Embryonic facial prominence (tissue), 1 donor: ENCODE measurements around the gene ST8SIA5.

Experiments used
- DNase-seq: peaks from one replicate; pipeline ENCODE4 v3.0.0-alpha.2; 2016; ENCODE audit errors: extremely low spot score

ST8SIA5 gene

DNA sequence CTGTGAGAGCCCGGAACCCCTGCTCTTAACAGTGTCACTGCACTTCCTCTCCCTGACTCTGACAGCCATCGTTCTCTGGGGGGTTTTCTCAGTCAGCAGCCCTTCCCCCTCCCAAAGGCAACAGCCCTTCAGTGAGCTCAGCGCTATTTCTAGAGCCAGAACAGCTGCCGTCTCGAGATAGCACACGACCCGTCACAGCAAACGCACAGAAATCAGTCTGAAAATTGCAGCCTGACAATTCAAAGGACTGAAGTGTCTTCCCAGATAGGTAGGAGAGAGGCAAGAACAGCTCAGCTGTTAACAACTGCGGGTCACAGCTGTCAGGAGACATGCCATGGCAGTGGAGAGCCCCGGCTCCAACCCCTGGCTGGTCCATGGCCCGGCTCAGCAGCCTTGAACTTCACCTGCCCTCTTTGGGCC lies 45.4 kb downstream of the ST8SIA5 start:
- no peak for DNase-seq

DNA sequence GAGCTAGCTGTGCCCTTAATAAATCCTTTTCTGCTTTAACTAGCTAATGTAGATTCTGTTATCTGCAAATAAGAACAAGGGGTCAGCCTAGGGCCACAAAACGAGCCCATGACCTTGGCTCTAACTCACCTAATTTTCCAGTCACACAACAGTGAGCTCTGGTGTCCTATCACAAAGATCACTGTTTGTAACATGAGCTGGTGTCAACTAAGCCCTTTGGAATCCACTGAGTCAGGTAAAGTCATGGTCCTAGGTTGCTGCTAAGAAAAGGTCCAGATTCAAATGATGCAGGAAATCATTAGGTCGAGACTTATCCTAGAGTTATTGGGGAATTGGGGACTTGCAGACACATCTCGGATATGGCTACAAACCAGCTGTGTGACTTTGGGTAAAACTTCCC lies 49.9 kb downstream of the ST8SIA5 start:
- DNase-seq, result no peak

DNA sequence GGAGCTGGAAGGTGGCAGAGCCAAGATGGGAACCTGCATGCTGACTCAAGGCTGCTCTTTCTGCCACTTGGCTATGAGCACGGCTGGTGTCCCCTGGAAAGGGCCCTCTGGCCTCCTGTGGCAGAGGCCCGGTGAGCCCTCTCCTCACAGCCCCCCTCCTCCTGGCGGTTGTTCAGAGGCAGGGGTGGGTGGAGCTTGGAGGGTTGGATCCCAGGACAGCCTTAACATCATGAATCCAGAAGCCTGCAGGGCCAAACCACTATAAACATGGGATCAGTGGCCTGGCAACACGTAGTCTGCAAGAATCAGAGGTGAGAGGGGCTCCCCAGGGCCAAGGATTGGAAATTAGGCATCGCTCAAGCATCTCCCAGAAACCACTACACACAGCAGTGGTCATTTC lies 51.3 kb downstream of the ST8SIA5 start:
- DNase-seq, result no peak

DNA sequence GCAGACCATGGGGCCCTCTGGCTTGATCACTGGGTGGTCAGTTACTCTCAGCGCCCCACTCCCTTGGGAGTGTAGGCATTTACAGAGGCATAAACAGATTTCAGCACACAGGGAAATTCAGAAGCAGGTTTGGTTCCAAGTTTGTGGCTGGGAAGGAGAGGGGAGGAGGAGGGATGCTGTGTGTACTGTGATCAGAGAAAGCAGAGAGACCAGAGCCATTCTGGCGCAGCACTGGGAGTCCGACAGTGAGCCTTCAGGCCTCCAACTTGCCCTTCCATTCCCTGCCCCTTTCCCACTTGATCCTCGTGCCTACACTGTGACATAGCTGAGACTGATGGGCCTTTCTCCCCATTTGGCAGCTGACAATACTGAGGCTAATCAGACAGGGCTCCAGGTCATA lies 52.0 kb downstream of the ST8SIA5 start:
- no peak for DNase-seq

DNA sequence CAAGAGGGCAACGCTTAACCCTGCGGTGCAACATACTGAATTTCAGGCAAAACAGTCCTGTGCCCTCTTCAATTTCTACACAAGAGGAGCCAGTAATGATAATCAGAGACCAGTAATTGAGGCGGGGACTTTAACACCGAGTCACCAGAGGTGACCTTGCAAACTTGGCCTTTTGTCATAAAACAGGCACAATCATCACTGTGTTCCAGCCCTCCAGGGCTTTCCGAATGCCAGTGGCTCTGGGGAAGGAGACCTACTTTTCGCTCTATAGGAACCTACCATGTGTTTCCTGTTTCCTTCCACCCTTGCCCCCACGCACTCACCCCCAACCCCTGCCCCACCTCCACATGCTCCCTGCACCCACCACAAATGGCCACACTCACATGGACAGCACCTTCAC lies 52.7 kb downstream of the ST8SIA5 start:
- no peak for DNase-seq

DNA sequence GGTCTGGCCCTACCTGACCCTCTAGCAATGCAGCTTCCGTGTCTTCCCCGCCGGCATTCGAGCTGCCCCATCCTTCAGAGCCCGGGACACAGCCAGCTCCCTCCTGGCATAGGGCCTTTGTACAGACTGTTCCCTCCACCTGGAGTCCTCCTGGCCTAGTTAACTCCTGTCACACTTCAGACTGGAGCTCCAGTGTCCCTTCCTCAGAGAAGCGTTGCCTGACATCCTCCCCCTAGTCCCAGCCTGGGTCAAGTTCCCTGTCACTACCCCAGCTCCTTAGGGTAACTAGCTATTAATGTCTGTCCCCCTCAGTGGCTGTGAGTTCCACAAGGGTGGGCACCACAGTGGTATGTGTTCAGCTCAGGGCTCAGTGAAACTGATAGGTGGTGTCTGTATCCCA lies 54.4 kb downstream of the ST8SIA5 start:
- DNase-seq, result no peak

DNA sequence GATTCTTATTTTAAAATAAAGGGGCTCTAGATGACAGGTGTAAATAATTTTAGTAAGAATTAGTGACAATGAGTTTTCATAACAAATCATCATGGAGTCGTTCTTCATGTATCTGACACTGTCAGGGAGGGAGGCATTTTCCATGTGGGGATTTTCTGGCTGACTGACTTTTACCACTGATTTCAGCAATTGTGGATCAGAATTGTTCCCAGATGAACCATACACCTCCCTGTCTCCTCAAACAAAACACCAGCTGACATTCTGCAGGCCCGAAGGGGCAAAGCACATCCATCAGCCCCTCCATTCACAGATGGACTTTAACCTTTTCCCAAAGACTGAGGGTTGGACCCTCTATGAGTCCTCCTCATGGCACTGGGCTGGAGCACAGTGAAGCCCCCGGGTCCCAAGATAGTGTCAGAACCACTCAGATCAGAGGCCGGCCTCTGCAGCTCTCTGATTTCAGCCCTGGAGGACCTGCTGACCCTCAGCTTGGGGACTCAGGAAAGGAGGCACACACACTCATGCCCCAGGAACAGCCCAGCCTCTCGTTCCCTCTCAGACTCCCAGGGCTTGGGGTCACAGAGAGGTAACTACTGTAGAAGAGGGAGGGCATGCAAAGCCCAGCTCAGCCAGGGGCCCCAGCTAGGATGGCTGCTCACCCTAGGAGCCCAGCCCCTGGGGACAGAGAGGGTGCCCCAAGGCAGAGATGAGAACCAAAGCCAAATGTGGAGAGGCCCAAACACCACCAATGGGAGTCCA lies 56.6 kb downstream of the ST8SIA5 start:
- DNase-seq, result no peak

DNA sequence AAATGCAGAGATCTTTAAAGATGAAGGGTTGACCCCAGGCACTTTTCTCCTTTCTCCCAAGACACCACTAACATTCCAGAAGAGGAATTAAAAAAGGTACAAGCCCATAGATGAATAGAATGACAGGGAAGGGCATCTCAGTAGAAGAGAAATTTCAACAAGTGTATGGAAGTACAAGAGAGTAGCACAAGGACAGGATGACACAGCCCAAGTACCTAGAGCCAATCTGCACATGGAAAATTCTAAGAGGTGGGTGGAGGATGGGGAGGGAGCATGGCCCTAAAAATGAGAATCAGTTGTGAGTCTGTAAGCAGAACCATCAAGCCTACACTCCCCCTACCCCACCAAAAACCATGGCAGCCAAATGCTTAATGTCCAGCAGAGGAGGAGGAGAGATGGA lies 60.2 kb downstream of the ST8SIA5 start:
- DNase-seq, result no peak

DNA sequence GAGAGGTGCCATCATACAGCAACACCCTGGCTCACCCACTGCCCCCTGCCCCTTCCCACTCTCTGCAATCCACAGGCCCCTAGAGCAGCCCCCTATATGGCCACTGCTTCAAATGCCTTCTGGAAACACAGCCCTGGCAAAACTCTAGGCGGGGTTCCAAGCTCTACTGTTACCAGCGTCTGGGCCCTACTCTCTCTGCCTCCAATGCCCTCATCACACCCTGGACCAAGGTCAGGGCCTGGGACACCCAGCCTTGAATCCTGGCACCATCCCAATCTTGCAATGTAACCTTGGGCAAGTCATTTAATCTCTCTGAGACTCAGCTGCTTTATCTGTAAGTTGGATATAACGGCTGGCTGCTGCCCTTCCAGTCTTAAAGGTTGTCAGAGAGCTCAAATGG lies 60.6 kb downstream of the ST8SIA5 start:
- no peak for DNase-seq

DNA sequence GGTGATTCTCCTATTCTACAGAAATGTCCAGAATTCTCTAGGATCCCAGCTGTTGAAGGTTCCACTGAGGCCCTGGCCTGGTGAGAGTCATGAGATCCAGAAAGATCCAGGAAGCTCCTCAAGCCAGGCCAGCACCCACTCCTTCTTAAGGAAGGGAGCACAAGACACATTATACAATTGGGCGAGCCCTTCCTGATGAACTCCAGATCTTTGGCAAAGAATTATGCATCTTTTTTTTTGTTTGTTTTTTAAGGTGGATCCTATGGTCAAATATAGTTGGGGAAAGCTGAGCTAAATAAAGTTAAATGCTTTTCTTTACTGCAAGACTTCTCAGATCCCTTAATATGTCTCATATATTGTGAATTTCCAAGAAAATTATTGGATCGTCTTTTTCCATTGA lies 62.9 kb downstream of the ST8SIA5 start:
- no peak for DNase-seq

DNA sequence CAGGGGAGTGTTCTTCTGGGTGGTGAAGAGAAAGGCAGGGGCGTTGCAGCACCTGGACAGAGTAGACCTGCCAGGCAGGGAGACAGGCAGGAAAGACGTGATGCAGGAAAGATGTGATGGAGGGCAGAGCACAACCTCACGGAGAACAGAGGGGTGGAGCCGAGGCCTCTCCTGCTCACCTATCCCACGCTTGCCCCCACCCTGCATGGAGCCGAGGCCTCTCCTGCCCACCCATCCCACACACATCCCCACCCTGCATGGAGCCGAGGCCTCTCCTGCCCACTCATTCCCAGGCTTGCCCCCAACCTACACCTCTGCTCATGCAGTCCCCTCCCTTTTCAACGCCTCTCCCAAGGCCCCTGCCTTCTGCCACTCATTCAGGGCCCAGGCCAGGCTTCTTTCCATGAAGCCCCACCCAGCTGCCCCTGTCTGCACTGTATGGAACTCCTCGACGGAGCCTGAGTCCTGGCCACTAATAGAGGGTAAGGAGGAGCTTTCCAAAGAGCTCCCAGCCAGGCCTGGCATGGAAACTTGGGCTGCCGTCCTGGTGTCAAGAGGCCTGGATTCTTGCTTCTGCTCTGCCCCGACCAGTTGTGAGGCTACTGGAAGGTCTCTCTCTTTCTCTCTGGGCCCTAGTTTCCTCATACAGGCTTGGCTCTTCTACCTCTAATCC lies 67.9 kb downstream of the ST8SIA5 start:
- DNase-seq, result no peak

DNA sequence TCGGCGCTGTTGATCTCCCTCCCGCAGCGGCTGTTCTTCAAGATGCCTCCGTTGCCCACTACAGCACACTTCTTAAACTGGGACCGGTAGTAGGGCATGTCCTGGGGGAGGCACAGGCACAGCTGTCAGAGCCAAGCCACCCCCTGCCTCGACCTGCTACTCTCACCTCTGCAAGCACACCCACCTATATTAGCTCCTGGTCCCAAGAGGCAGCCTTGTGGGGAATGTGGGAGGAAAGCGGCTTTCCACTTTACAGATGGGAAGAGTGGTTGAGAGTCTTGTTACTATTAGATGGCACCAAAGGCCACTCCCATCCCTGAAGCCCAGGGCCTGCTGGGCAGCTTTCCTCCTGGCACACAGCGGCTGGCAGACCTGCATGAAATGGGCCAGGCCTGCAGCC lies 70.7 kb downstream of the ST8SIA5 start:
- no peak for DNase-seq

DNA sequence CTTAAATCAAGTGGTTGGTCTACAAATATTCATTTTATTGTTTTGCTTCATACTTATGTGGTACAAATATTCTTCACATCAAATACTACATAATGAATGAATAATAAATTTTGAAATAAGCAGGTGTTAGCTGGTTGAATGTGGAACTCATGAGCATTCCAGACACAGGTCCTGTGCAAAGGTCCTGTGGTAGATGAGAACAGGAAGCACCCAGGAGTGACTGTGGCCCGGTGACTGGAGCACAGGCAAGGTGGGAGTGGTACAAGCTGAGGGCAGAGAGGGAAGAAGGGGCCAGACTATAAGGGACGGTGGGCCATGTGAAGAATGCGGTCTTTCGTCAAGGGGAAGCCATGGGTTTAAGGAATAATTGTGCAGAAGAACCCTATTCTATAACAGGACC lies 73.6 kb downstream of the ST8SIA5 start:
- DNase-seq, result no peak

DNA sequence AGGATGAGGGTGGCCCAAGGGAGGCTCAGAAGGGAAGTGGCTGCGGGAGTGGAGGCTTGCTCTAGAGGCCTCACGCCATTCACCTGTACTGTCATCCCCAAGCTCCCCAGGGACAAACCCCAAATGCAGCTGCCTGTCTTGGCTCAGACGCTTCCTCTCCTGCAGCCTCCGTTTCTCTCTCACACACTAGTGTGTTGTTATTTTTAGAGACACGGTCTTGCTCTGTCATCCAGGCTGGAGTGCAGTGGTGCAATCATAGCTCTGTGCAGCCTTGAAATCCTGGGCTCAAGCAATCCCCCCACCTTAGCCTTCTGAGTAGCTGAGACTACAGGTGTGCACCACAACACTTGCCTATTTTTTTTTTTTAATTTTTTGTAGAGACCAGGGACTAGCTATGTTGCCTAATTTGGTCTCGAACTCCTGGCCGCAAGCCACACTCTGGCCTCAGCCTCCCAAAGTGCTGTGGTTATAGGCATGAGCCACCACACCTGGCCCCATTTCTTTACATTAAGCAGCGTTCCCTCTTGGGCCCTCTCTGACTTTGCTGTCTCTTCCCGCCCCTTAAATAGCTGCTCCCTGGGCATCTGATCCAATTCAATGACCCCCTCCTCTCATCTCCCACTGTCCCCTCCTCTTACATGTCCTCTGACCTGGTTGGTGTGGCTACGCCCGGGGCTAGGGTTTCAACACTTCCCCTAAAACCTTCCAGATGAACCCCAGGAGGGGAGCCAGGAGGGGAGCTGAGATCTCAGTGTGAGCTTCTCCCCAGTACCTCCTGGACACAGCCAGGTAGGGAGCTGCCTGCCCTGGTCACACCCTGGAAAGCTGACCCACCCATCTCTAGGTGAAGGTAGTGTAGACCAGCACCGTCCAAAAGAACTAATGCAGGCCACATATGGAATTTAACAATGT lies 75.8 kb downstream of the ST8SIA5 start:
- DNase-seq, result no peak

DNA sequence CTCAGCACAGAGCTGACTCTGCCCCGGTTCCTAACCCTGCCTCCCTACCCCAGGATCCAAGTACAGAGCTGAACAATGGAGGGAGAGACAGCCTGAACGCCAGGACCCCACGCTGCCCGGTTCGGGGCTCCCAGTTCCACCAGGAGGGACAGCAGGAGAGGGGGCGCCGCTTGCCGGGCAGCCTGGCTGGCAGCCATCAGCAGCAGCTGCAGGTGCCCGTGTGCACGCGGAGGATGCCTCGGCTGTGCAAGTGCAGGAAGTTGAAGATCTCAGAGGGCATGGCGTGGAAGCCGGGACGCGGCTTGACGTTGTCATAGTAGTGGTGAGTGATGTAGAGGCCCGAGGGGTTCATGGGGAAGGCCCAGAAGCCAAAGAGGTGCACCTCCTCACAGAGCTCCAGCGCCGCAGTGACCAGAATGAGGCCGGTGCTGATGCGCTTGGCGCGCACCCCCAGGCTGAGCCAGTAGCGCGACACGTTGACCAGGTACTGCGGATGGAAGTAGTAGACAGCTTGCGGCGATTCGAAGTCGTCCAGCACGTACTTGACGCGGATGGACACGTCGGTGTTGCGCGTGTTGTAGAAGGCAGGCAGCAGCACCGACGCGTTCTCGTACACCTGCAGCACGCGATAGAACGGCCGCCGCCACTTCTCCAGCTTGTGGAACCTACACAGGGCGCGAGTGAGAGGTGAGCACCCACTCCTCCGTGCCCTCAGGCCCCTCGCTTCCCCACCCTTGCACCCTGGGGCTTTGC lies 76.8 kb downstream of the ST8SIA5 start:
- DNase-seq, result no peak

DNA sequence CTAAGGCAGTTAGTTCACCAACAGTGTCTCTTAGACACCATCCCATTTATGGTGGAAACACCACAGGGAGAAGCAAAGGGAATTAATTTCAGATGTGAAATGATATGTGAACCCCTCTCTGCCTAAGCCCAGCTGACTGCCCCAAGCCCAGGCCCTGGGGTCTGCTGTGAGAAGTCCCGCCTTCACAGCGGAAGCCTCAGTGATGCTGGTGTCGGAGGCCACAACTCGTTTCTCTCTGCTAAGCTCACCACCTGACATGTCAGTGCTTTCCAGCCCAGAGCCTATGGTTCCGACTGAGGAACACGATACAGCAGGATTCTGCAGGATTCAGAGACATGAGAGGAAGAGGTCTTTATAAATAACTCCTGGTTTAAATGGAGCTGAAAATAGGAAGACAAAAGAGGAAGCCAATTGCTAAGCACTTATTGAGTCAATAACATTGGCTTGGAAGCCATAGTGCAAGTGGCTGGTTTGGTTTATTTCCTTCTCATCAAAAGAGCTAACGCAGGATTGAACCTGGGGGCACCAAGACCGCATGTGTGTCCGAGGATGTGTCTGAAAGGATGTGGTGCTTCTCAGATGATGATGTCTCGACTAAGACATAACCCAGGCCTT lies 78.0 kb downstream of the ST8SIA5 start:
- DNase-seq, result no peak

DNA sequence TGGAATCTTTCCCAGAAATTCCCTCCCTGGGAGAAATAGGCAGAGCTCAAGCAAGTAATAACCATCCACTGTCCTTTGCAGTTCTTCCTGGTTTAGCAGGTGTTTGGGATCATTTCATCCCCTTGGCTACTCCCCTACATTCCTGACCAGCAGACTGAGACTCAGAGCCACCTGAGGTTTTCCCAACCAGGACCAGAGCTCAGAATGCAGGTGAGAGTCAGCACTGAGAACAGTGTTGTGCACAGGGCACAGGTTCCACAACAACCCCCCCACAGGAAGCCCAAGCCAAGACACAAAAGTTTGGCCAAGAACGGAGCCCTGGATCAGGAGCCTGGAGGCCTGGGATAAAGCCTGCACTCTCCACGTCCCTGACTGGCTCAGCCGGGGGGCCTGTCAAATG lies 78.8 kb downstream of the ST8SIA5 start:
- no peak for DNase-seq

DNA sequence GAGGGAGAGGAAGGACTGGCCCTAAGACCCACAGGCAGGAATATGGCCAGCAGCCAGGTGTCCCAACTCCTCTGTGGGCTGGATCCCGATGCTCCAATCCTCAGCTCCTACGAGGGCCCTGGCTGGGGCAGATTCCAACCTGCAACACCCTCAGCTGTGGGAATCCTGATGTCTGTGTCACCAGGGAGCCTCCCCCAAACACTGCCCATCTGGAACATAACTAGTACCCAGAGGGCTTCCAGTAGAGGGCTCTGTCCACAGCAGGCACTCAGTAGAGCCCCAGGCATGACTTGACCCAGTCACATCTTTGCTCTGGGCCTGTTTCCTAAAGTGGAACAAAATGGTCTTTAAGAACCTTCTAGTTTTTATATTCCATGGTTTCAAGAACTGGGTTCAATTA lies 79.2 kb downstream of the ST8SIA5 start:
- DNase-seq, result no peak

DNA sequence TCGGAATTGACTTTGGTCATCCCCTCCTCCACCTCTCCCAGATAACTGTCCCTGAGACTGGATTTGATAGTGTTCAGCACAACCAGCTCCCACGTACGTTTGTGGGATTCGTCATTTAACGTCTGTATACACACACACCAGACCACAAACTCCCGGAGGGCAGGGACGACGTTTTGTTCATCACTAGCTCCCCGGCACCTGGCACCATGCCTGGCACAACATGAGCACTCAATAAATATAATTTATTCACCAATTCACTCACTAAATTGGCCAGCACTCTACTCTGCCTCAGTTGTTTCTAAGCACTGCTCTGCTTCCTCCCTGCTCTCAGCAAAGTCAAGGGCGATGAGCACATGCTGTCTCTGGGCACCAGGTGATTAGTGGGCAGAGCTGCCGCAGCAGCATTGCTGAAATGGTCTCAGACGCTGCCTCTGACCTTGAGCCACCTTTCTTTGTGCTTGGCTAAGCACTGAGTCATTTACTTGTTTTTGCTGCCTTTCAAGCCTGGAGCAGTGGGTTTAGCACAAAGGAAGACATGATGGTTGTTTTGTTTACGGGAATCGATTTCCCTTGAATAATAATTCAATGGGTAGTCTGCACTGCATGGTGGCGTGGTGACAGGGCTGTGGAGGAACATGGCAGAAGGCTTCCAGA lies 80.5 kb downstream of the ST8SIA5 start:
- DNase-seq, result no peak

DNA sequence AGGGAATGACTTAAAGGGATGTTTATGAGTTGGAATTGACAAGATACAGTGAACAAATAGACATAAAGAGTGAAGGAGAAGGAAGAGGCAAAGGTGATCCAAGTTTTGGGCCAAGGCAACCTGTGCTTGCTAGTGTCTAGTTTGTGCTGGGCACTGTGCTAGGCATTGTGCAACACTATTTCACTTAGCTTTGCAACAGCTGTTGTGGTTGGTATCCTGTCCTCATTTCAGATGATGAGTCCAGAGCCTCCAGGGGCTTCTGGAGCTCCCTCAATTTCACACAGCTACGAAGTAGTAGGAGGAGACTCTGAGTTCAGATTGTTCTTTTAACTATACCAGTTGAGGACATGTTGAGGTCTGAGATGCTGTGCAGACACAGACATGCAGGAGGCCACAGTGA lies 81.7 kb downstream of the ST8SIA5 start:
- DNase-seq, result no peak
